Esophagus muscularis mucosa (tissue), 3 donors: ENCODE results near the gene LMO7.

Experiments
- POLR2A ChIP-seq: fragments of 450-650 bp; IDR thresholded peaks from one replicate; pipeline ENCODE4 v1.6.1; 2017; ENCODE audit warnings: antibody characterized with exemption, moderate library complexity, mild to moderate bottlenecking, low read depth
- POLR2AphosphoS5 ChIP-seq, 2 donors: sonication (generic); formaldehyde crosslinking; IDR thresholded peaks; one replicate each; pipeline ENCODE4 v1.6.1; 2017; ENCODE audit warnings: antibody characterized with exemption in 2 of 2
- TF ChIP-seq, protein P1 (sequence below), 3 experiments: fragments of 200-600 bp in 2 of 3; fragments of 450-650 bp in 1 of 3; sonication (generic) in 2 of 3; IDR thresholded peaks; one replicate each; pipeline ENCODE4 v1.5.1; 2017 to 2019; ENCODE audit warnings: antibody characterized with exemption in 3 of 3, mild to moderate bottlenecking in 2 of 3, moderate library complexity in 1 of 3

DNA sequence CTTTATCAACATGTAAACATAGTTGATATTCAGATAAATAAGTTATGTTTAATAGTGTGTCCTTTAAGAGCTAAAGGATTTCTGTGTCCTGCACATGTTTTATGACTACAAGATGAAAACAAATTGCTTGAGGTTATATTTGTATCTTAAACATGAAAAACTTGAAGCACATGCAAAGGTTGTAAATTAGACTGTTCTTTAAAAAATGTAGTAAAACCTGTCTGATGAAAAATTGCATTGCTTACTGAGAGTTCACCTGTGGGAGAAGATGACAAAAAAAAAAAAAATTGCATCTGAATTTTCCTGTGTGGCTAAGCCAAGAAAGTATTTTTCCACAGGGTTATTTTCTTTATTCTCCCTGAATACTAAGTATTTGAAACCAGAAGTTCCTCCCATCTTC is 25.7 kb upstream of the LMO7 start:
- TF ChIP-seq POLR2AphosphoS5 (IDR thresholded peaks at IDR 0.05) (no peak), POLR2A (no peak)
- TF ChIP-seq, protein P1, sequence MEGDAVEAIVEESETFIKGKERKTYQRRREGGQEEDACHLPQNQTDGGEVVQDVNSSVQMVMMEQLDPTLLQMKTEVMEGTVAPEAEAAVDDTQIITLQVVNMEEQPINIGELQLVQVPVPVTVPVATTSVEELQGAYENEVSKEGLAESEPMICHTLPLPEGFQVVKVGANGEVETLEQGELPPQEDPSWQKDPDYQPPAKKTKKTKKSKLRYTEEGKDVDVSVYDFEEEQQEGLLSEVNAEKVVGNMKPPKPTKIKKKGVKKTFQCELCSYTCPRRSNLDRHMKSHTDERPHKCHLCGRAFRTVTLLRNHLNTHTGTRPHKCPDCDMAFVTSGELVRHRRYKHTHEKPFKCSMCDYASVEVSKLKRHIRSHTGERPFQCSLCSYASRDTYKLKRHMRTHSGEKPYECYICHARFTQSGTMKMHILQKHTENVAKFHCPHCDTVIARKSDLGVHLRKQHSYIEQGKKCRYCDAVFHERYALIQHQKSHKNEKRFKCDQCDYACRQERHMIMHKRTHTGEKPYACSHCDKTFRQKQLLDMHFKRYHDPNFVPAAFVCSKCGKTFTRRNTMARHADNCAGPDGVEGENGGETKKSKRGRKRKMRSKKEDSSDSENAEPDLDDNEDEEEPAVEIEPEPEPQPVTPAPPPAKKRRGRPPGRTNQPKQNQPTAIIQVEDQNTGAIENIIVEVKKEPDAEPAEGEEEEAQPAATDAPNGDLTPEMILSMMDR (IDR thresholded peaks at IDR 0.05): no peak
